ENCODE measurements around the gene CFI. TPM values are rescaled to one million over a fixed set of nuclear protein-coding genes. Genes with fewer than 3 reads are reported as not detected.
A peak's percentile ranks its signal among the peaks of the same experiment; 100 is the strongest.

The CFI gene
- total RNA-seq, 1 experiment from 2014 or later = 0.16 TPM

- H3K27me3 Mint-ChIP-seq (ENCODE audit: insufficient read depth, unreplicated experiment) = no peaks in the 10 kb centered on the region
- no peak for TF ChIP-seq CTCF (IDR thresholded peaks at IDR 0.05; ENCODE audit: unreplicated experiment)
- CTCF ChIA-PET = no interaction called here
- no TSS peak for BruUV-seq (replicated peaks)
- POLR2A ChIA-PET = interaction anchor here (1.1 kb wide), 1 partner anchor 8 kb away, joined by 4 read pairs; no protein-coding TSS in a partner anchor
- no peak for DNase-seq (ENCODE audit: unreplicated experiment)
- no peak overlapping the region for H3K4me3 Mint-ChIP-seq (ENCODE audit: unreplicated experiment)
- H3K9me3 Mint-ChIP-seq (ENCODE audit: unreplicated experiment) = no peaks in the 10 kb centered on the region
- H3K4me1 Mint-ChIP-seq (ENCODE audit: insufficient read depth, unreplicated experiment) = peaks cover 2% of the 10 kb centered on the region
- intact Hi-C loops (cut with micrococcal nuclease) = no loop called here
- peaks cover 58% of the 10 kb centered on the region for H3K36me3 Mint-ChIP-seq (ENCODE audit: insufficient read depth, unreplicated experiment)
- H3K27ac Mint-ChIP-seq (ENCODE audit: low read depth, unreplicated experiment) = no peak overlapping the region
Observed at GRCh38 chr4:109708990-109709389, 92.8 kb downstream of the CFI start.

- Mint-ChIP-seq H3K4me3 (ENCODE audit: unreplicated experiment) (no peak overlapping the region), H3K36me3 (ENCODE audit: insufficient read depth, unreplicated experiment) (peaks cover 56% of the 10 kb centered on the region), H3K9me3 (ENCODE audit: unreplicated experiment) (no peaks in the 10 kb centered on the region), H3K27ac (ENCODE audit: low read depth, unreplicated experiment) (no peak overlapping the region), H3K4me1 (ENCODE audit: insufficient read depth, unreplicated experiment) (peaks cover 6% of the 10 kb centered on the region), H3K27me3 (ENCODE audit: insufficient read depth, unreplicated experiment) (no peaks in the 10 kb centered on the region)
- intact Hi-C loops (cut with micrococcal nuclease) = no loop called here
- POLR2A ChIA-PET = interaction anchor here (1.1 kb wide), 1 partner anchor 7 kb away, joined by 4 read pairs; no protein-coding TSS in a partner anchor
- no peak for DNase-seq (ENCODE audit: unreplicated experiment)
- CTCF ChIA-PET = no interaction called here
- no TSS peak for BruUV-seq (replicated peaks)
- no peak for TF ChIP-seq CTCF (IDR thresholded peaks at IDR 0.05; ENCODE audit: unreplicated experiment)
Observed at GRCh38 chr4:109708435-109708834, 93.4 kb downstream of the CFI start.

GRCh38 chr4:109703664-109704361 lies 98.0 kb downstream of the CFI start:
- Mint-ChIP-seq H3K27ac (ENCODE audit: low read depth, unreplicated experiment) (peak overlapping the region; percentile 95), H3K27me3 (ENCODE audit: insufficient read depth, unreplicated experiment) (no peaks in the 10 kb centered on the region), H3K9me3 (ENCODE audit: unreplicated experiment) (no peaks in the 10 kb centered on the region), H3K4me1 (ENCODE audit: insufficient read depth, unreplicated experiment) (peaks cover 28% of the 10 kb centered on the region), H3K4me3 (ENCODE audit: unreplicated experiment) (peak overlapping the region; percentile 94), H3K36me3 (ENCODE audit: insufficient read depth, unreplicated experiment) (peaks cover 39% of the 10 kb centered on the region)
- TF ChIP-seq CTCF (IDR thresholded peaks at IDR 0.05; ENCODE audit: unreplicated experiment) = no peak
- intact Hi-C loops (cut with micrococcal nuclease) = loop anchor here (1.0 to 2.0 kb wide), 6 partner anchors 25 to 277 kb away; partner anchors contain the start of gene SEC24B
- ChIA-PET POLR2A (interaction anchor here (0.6 to 3.9 kb wide), 19 partner anchors 8 to 299 kb away, joined by 3 to 39 read pairs (median 4); partner anchors contain the start of genes CFI, GAR1, MCUB and PLA2G12A), CTCF (interaction anchor here (0.6 to 2.3 kb wide), 16 partner anchors 9 to 1706 kb away, joined by 3 to 11 read pairs (median 3); partner anchors contain the start of genes PLA2G12A and SEC24B)
- BruUV-seq (replicated peaks) = no TSS peak
- DNase-seq (ENCODE audit: unreplicated experiment) = peak; percentile 15

GRCh38 chr4:109702950-109703663 lies 98.7 kb downstream of the CFI start, which contains the start of gene CASP6:
CASP6 (minus strand) TSS chr4:109703445; CDS start chr4:109703395, 50 bp downstream.
- BruUV-seq (replicated peaks) = no TSS peak
- no peaks in the 10 kb centered on the region for H3K9me3 Mint-ChIP-seq (ENCODE audit: unreplicated experiment)
- peak; percentile 60 for TF ChIP-seq CTCF (IDR thresholded peaks at IDR 0.05; ENCODE audit: unreplicated experiment)
- DNase-seq (ENCODE audit: unreplicated experiment) = peak; percentile 79
- intact Hi-C loops (cut with micrococcal nuclease) = loop anchor here (1.0 to 2.0 kb wide), 7 partner anchors 26 to 276 kb away; partner anchors contain the start of gene SEC24B
- no peaks in the 10 kb centered on the region for H3K27me3 Mint-ChIP-seq (ENCODE audit: insufficient read depth, unreplicated experiment)
- H3K27ac Mint-ChIP-seq (ENCODE audit: low read depth, unreplicated experiment) = peak within 1 kb of the TSS; percentile 95
- CTCF ChIA-PET = interaction anchor here (0.6 to 3.2 kb wide), 16 partner anchors 21 to 1705 kb away, joined by 3 to 19 read pairs (median 4); partner anchors contain the start of gene PLA2G12A
- H3K4me1 Mint-ChIP-seq (ENCODE audit: insufficient read depth, unreplicated experiment) = peaks cover 28% of the 10 kb centered on the region
- H3K36me3 Mint-ChIP-seq (ENCODE audit: insufficient read depth, unreplicated experiment) = peaks cover 32% of the 10 kb centered on the region
- POLR2A ChIA-PET = interaction anchor here (0.6 to 3.9 kb wide), 19 partner anchors 9 to 408 kb away, joined by 3 to 39 read pairs (median 4); partner anchors contain the start of genes GAR1, MCUB, PLA2G12A and SEC24B
- peak within 1 kb of the TSS; percentile 94 for H3K4me3 Mint-ChIP-seq (ENCODE audit: unreplicated experiment)

All from MCF 10A (cell line).